ENCODE results near the gene SLC7A8.
A peak's percentile ranks its signal among the peaks of the same experiment; 100 is the strongest.

SLC7A8 gene

DNA sequence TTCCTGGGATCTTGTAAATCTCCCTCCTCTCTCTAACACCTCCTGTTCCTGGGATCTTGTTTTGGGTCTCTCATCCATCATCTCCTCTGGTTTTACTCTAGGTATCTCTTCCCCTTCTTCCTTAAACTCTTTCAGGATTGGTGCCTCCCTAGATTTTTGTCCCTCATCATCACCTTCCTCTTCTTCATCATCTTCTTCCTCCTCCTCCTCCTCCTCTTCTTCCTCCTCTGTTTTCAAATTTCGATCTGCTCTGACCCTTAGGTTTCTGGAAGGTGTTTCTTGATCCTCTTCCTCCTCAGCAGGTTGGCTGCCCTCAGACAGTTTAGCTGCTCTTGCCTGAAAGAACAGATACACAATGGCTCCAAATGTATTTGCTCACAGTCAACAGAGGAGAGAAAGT is 103.0 kb downstream of the SLC7A8 start:
- TF ChIP-seq, protein P1, sequence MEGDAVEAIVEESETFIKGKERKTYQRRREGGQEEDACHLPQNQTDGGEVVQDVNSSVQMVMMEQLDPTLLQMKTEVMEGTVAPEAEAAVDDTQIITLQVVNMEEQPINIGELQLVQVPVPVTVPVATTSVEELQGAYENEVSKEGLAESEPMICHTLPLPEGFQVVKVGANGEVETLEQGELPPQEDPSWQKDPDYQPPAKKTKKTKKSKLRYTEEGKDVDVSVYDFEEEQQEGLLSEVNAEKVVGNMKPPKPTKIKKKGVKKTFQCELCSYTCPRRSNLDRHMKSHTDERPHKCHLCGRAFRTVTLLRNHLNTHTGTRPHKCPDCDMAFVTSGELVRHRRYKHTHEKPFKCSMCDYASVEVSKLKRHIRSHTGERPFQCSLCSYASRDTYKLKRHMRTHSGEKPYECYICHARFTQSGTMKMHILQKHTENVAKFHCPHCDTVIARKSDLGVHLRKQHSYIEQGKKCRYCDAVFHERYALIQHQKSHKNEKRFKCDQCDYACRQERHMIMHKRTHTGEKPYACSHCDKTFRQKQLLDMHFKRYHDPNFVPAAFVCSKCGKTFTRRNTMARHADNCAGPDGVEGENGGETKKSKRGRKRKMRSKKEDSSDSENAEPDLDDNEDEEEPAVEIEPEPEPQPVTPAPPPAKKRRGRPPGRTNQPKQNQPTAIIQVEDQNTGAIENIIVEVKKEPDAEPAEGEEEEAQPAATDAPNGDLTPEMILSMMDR (IDR thresholded peaks at IDR 0.05; ENCODE audit: control insufficient read depth, extremely low read depth, insufficient read depth), result no peak
- DNase-seq (ENCODE audit: low read depth), result no peak
- H3K4me3 ChIP-seq (ENCODE audit: low read depth, low read length), result no peak overlapping the region

DNA sequence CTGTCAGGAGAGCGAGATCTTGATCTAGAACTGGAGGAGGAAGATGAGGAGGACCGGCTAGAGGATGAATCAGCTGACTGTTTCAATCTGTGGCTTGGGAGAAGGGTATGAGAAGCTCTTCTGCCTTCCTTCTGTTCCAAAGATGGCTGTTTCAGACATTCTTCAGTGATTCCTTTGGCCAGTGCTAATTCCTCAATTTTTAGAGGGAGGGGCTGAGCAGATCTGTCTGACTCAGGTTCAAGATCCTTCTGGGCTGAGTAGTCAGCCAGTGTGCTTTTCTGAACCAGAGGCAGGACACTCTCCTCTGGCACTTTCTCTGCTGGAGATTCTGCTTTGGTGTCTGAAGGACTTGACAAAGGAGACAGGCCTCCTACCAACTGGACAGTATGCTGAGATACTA is 103.7 kb downstream of the SLC7A8 start:
- H3K4me3 ChIP-seq (ENCODE audit: low read depth, low read length), result no peak overlapping the region
- TF ChIP-seq, protein P1 (IDR thresholded peaks at IDR 0.05; ENCODE audit: control insufficient read depth, extremely low read depth, insufficient read depth), result no peak

DNA sequence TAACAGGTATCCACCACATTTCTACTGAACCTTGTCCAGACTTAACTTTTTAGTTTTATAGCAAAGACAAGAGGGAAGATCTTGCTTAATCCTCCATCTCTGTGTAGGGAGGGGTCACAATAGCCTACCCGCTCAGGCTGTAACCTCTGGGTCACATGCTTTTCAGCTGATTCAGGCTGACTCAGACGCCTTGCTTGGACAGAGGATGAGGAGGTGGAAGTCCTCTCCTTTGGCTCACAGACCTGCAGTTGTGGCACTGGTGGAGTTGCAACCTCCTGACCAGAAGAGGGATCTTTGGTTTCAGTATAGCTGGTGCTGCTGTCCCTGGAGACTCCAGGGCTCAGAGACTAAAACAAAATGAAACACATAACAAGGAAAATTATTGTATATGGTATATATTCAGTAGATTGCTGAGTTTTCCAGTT is 104.8 kb downstream of the SLC7A8 start:
- no peak overlapping the region for H3K4me3 ChIP-seq (ENCODE audit: low read depth, low read length)
- no peak for DNase-seq (ENCODE audit: low read depth)
- TF ChIP-seq, protein P1 (IDR thresholded peaks at IDR 0.05; ENCODE audit: control insufficient read depth, extremely low read depth, insufficient read depth), result no peak

More for the DNA sequence above, 103.7 kb downstream of the SLC7A8 start:
- DNase-seq (ENCODE audit: low read depth), result no peak

- TF ChIP-seq, protein P1 (IDR thresholded peaks at IDR 0.05; ENCODE audit: control insufficient read depth, extremely low read depth, insufficient read depth), result no peak
- DNase-seq (ENCODE audit: low read depth), result no peak
- no peak overlapping the region for H3K4me3 ChIP-seq (ENCODE audit: low read depth, low read length)
These were observed 105.5 kb downstream of the SLC7A8 start for GRCh38 chr14:23077962-23078361.

DNA sequence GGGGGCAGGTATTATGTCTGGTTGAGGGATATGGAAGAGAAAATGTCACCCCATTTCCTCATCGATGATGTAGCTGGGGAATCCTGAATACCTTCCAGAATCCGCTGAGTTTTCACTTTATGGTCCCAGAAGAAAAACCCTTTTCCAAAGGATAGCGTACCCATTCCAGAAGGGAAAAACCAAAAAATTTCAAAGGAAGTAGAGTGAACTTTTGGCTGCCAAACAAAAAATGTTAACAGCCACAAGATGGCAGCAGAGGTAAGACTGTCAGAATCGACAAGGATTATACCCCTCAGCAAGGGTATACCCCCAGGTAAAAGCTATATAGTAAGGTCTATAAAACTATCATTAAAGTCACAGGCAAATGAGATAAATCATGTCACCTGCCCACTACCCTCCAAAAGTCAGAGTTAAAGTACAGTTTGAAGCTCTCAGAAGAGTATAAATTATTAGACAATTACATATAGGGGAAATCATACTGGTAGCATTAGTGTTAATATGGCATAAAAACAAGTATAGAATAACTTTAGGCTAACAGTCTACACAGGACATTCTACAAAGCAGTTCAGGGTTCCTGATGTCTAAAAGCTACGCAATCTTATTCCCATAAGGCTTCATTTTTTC is 106.6 kb downstream of the SLC7A8 start:
- TF ChIP-seq, protein P1 (IDR thresholded peaks at IDR 0.05; ENCODE audit: control insufficient read depth, extremely low read depth, insufficient read depth), result peak; percentile 58
- no peak overlapping the region for H3K4me3 ChIP-seq (ENCODE audit: low read depth, low read length)
- no peak for DNase-seq (ENCODE audit: low read depth)

Data from LNCaP clone FGC (cell line).